GM23338 (cell line): ENCODE results near the gene IGF2BP1.

Source experiments
- CTCF ChIP-seq, 2 experiments: fragments of 200-600 bp in 1 of 2; sonication (generic) in 1 of 2; conservative IDR thresholded peaks; 2 replicates each; pipeline versions ENCODE4 v1.5.1 to v1.6.1; 2016 to 2017; ENCODE audit warnings: antibody characterized with exemption in 2 of 2, low read depth in 2 of 2, mild to moderate bottlenecking in 2 of 2, moderate library complexity in 1 of 2
- JUNB ChIP-seq: IDR thresholded peaks from one replicate; pipeline ENCODE4 v1.6.1; 2016; ENCODE audit warnings: antibody characterized with exemption; ENCODE audit not compliant: unreplicated experiment
- REST ChIP-seq: IDR thresholded peaks from one replicate; pipeline ENCODE4 v1.6.1; 2018; ENCODE audit warnings: antibody characterized with exemption; ENCODE audit not compliant: unreplicated experiment

GRCh38 chr17:49049265-49049664 is 52.1 kb downstream of the IGF2BP1 start:
- TF ChIP-seq CTCF (conservative IDR thresholded peaks at IDR 0.05; ENCODE audit: low read depth in 2 of 2): no peak
- no peak for TF ChIP-seq JUNB
- TF ChIP-seq REST: no peak
